IPS-15b (cell line): ENCODE results near the gene ZNF276.
A peak's percentile ranks its signal among the peaks of the same experiment; 100 is the strongest.

ENCODE experiments used
- H3K27me3 ChIP-seq: one replicate; pipeline ENCODE4 v1.6.1; 2013; ENCODE audit warnings: low read length; ENCODE audit not compliant: control insufficient read depth, insufficient read depth
- H3K36me3 ChIP-seq: one replicate; pipeline ENCODE4 v1.6.1; 2013; ENCODE audit warnings: low read length; ENCODE audit not compliant: control insufficient read depth, insufficient read depth
- H3K4me1 ChIP-seq: one replicate; pipeline ENCODE4 v1.6.1; 2013; ENCODE audit warnings: mild to moderate bottlenecking, low read length; ENCODE audit not compliant: control insufficient read depth, insufficient read depth
- H3K4me3 ChIP-seq: one replicate; pipeline ENCODE4 v1.5.1; 2013; ENCODE audit warnings: low read depth, low read length
- H3K9ac ChIP-seq: one replicate; pipeline ENCODE4 v1.6.1; 2013; ENCODE audit warnings: low read depth, mild to moderate bottlenecking, low read length
- H3K9me3 ChIP-seq: one replicate; pipeline ENCODE4 v1.6.1; 2013; ENCODE audit warnings: mild to moderate bottlenecking, low read length; ENCODE audit not compliant: control insufficient read depth, insufficient read depth

The ZNF276 gene

GRCh38 chr16:89708481-89708931, 12.8 kb upstream of the ZNF276 start:
- Histone ChIP-seq H3K9me3 (no peaks in the 10 kb centered on the region), H3K36me3 (peaks cover 6% of the 10 kb centered on the region), H3K9ac (no peak overlapping the region), H3K27me3 (no peaks in the 10 kb centered on the region), H3K4me1 (peaks cover 2% of the 10 kb centered on the region), H3K4me3 (no peak overlapping the region)

GRCh38 chr16:89709166-89709565, 12.2 kb upstream of the ZNF276 start:
- H3K9ac ChIP-seq, result no peak overlapping the region
- no peaks in the 10 kb centered on the region for H3K9me3 ChIP-seq
- no peaks in the 10 kb centered on the region for H3K27me3 ChIP-seq
- no peak overlapping the region for H3K4me3 ChIP-seq
- peaks cover 2% of the 10 kb centered on the region for H3K4me1 ChIP-seq
- peaks cover 6% of the 10 kb centered on the region for H3K36me3 ChIP-seq

GRCh38 chr16:89709716-89710432, 11.5 kb upstream of the ZNF276 start:
- no peaks in the 10 kb centered on the region for H3K27me3 ChIP-seq
- no peak overlapping the region for H3K4me3 ChIP-seq
- H3K36me3 ChIP-seq, result peaks cover 6% of the 10 kb centered on the region
- H3K9ac ChIP-seq, result no peak overlapping the region
- peaks cover 2% of the 10 kb centered on the region for H3K4me1 ChIP-seq
- H3K9me3 ChIP-seq, result no peaks in the 10 kb centered on the region

GRCh38 chr16:89710709-89711564, 10.4 kb upstream of the ZNF276 start:
- Histone ChIP-seq H3K9ac (peak overlapping the region; percentile 16), H3K36me3 (peaks cover 6% of the 10 kb centered on the region), H3K4me1 (peaks cover 2% of the 10 kb centered on the region), H3K27me3 (no peaks in the 10 kb centered on the region), H3K4me3 (peak overlapping the region; percentile 49), H3K9me3 (no peaks in the 10 kb centered on the region)

- H3K4me3 ChIP-seq, result peak overlapping the region; percentile 69
- peaks cover 2% of the 10 kb centered on the region for H3K4me1 ChIP-seq
Observed at GRCh38 chr16:89711601-89712273, 9.6 kb upstream of the ZNF276 start.

GRCh38 chr16:89712274-89712781, 9.0 kb upstream of the ZNF276 start:
- Histone ChIP-seq H3K36me3 (peaks cover 7% of the 10 kb centered on the region), H3K9me3 (no peaks in the 10 kb centered on the region), H3K4me3 (peak overlapping the region; percentile 69), H3K9ac (peak overlapping the region; percentile 61), H3K27me3 (no peaks in the 10 kb centered on the region), H3K4me1 (peaks cover 2% of the 10 kb centered on the region)

More at GRCh38 chr16:89711601-89712273, 9.6 kb upstream of the ZNF276 start:
- Histone ChIP-seq H3K36me3 (peaks cover 6% of the 10 kb centered on the region), H3K27me3 (no peaks in the 10 kb centered on the region), H3K9me3 (no peaks in the 10 kb centered on the region), H3K9ac (peak overlapping the region; percentile 61)

- Histone ChIP-seq H3K27me3 (peaks cover 12% of the 10 kb centered on the region), H3K4me1 (no peaks in the 10 kb centered on the region), H3K9ac (no peak overlapping the region)
Observed at GRCh38 chr16:89716493-89716892, 4.8 kb upstream of the ZNF276 start.

GRCh38 chr16:89716916-89717687, 4.2 kb upstream of the ZNF276 start:
- Histone ChIP-seq H3K27me3 (peaks cover 12% of the 10 kb centered on the region), H3K9ac (no peak overlapping the region), H3K36me3 (peaks cover 7% of the 10 kb centered on the region), H3K4me3 (no peak overlapping the region), H3K9me3 (no peaks in the 10 kb centered on the region), H3K4me1 (no peaks in the 10 kb centered on the region)

More at GRCh38 chr16:89716493-89716892, 4.8 kb upstream of the ZNF276 start:
- H3K9me3 ChIP-seq, result no peaks in the 10 kb centered on the region
- no peak overlapping the region for H3K4me3 ChIP-seq
- H3K36me3 ChIP-seq, result peaks cover 7% of the 10 kb centered on the region

- Histone ChIP-seq H3K27me3 (peaks cover 19% of the 10 kb centered on the region), H3K4me3 (no peak overlapping the region), H3K9me3 (no peaks in the 10 kb centered on the region), H3K36me3 (peaks cover 7% of the 10 kb centered on the region), H3K9ac (no peak overlapping the region), H3K4me1 (peaks cover 2% of the 10 kb centered on the region)
Observed at GRCh38 chr16:89717688-89718505, 3.4 kb upstream of the ZNF276 start.

GRCh38 chr16:89720551-89720812, 855 bp upstream of the ZNF276 start:
- Histone ChIP-seq H3K4me3 (peak overlapping the region; percentile 81), H3K36me3 (peaks cover 17% of the 10 kb centered on the region), H3K9me3 (no peaks in the 10 kb centered on the region), H3K4me1 (peaks cover 2% of the 10 kb centered on the region), H3K27me3 (peaks cover 20% of the 10 kb centered on the region), H3K9ac (peak overlapping the region; percentile 54)
